BE2C (cell line): ENCODE results near the gene EID3.

Experiments
- DNase-seq: peaks from one replicate; pipeline ENCODE4 v3.0.0-alpha.2; 2020
- H3K27me3 ChIP-seq: fragments of 250-450 bp; sonication (Bioruptor Pico); 2 replicates; pipeline ENCODE4 v1.5.1; 2020; ENCODE audit warnings: mild to moderate bottlenecking
- H3K36me3 ChIP-seq: fragments of 250-450 bp; sonication (Bioruptor Pico); 2 replicates; pipeline ENCODE4 v1.5.1; 2020; ENCODE audit warnings: mild to moderate bottlenecking
- H3K4me1 ChIP-seq: fragments of 250-450 bp; sonication (Bioruptor Pico); 2 replicates; pipeline ENCODE4 v1.5.1; 2020
- H3K4me3 ChIP-seq: 2 replicates; pipeline ENCODE4 v1.5.1; 2011; ENCODE audit warnings: low read depth, low read length
- H3K9me3 ChIP-seq: fragments of 250-450 bp; sonication (Bioruptor Pico); 2 replicates; pipeline ENCODE4 v1.5.1; 2020
- CTCF ChIP-seq: IDR thresholded peaks from 2 replicates; pipeline ENCODE4 v1.5.1; 2012; ENCODE audit warnings: mild to moderate bottlenecking, low read depth, low read length

EID3 gene

GRCh38 chr12:104306943-104307654 lies 3.6 kb downstream of the EID3 start:
- Histone ChIP-seq H3K4me1 (peaks cover 4% of the 10 kb centered on the region; the same call in 1 of the 2 replicates), H3K4me3 (no peak overlapping the region), H3K36me3 (peaks cover 43% of the 10 kb centered on the region), H3K9me3 (no peaks in the 10 kb centered on the region), H3K27me3 (no peaks in the 10 kb centered on the region)
- TF ChIP-seq CTCF = no peak
- no peak for DNase-seq

- no peak for TF ChIP-seq CTCF
- peaks cover 4% of the 10 kb centered on the region; the same call in 1 of the 2 replicates for H3K4me1 ChIP-seq
- no peak for DNase-seq
- no peaks in the 10 kb centered on the region for H3K9me3 ChIP-seq
- H3K4me3 ChIP-seq = no peak overlapping the region
- H3K36me3 ChIP-seq = peaks cover 47% of the 10 kb centered on the region
- no peaks in the 10 kb centered on the region for H3K27me3 ChIP-seq
Measured at GRCh38 chr12:104307655-104308000, 4.1 kb downstream of the EID3 start.

GRCh38 chr12:104309446-104309993 lies 6.0 kb downstream of the EID3 start:
- TF ChIP-seq CTCF = no peak
- H3K9me3 ChIP-seq = no peaks in the 10 kb centered on the region
- peaks cover 47% of the 10 kb centered on the region for H3K36me3 ChIP-seq
- H3K27me3 ChIP-seq = no peaks in the 10 kb centered on the region
- no peak overlapping the region for H3K4me3 ChIP-seq
- peaks cover 4% of the 10 kb centered on the region; the same call in 1 of the 2 replicates for H3K4me1 ChIP-seq
- no peak for DNase-seq

- H3K27me3 ChIP-seq = no peaks in the 10 kb centered on the region
- no peak overlapping the region for H3K4me3 ChIP-seq
- 0 out of 2 replicates have a peak, but pooled peaks cover 4% of the 10 kb centered on the region for H3K4me1 ChIP-seq
- DNase-seq = no peak
- no peaks in the 10 kb centered on the region for H3K9me3 ChIP-seq
- no peak for TF ChIP-seq CTCF
- H3K36me3 ChIP-seq = peaks cover 60% of the 10 kb centered on the region
Measured at GRCh38 chr12:104310751-104311633, 7.5 kb downstream of the EID3 start.

GRCh38 chr12:104312202-104312601 lies 8.7 kb downstream of the EID3 start:
- Histone ChIP-seq H3K27me3 (no peaks in the 10 kb centered on the region), H3K4me1 (0 out of 2 replicates have a peak, but pooled peaks cover 4% of the 10 kb centered on the region), H3K36me3 (peaks cover 71% of the 10 kb centered on the region), H3K9me3 (no peaks in the 10 kb centered on the region), H3K4me3 (no peak overlapping the region)
- TF ChIP-seq CTCF = no peak
- no peak for DNase-seq

- no peaks in the 10 kb centered on the region for H3K27me3 ChIP-seq
- no peaks in the 10 kb centered on the region for H3K9me3 ChIP-seq
- H3K36me3 ChIP-seq = peaks cover 75% of the 10 kb centered on the region
- no peaks in the 10 kb centered on the region for H3K4me1 ChIP-seq
- no peak overlapping the region for H3K4me3 ChIP-seq
- DNase-seq = no peak
- no peak for TF ChIP-seq CTCF
Measured at GRCh38 chr12:104312654-104313053, 9.1 kb downstream of the EID3 start.
